Activated CD8-positive, alpha-beta T cell treated with anti-CD3 and anti-CD28 coated beads, Interleukin-2, amount 10 ng/mL, durations not matched to agents 7 days and 5 days (primary cell): ENCODE data around the gene LTBR. TPM values are rescaled to one million over a fixed set of nuclear protein-coding genes. Genes with fewer than 3 reads are reported as not detected.
A peak's percentile ranks its signal among the peaks of the same experiment; 100 is the strongest.
"Not testable (repeated sequence)": the region's sequence is repeated elsewhere in the genome, so short reads cannot be mapped to it uniquely, and the experiment has no call there.

ENCODE experiments used
- ATAC-seq: fragments of 150-1000 bp; cut with Tn5 transposase; one replicate; pipeline ENCODE4 v1.10.0; 2021; ENCODE audit warnings: moderate library complexity
- CTCF ChIA-PET: fragments of 350-600 bp; sonication (Branson Sonifier 250); formaldehyde crosslinking; loops from one replicate; lab custom pipeline; 2021; ENCODE audit warnings: antibody characterized with exemption; lab: Charles Lee
- POLR2A ChIA-PET: fragments of 350-600 bp; sonication (Branson Sonifier 250); formaldehyde crosslinking; loops from one replicate; lab custom pipeline; 2021; ENCODE audit warnings: antibody characterized with exemption; lab: Charles Lee
- DNase-seq: peaks from one replicate; pipeline ENCODE4 v3.0.0-alpha.2; 2020
- H3K27ac Mint-ChIP-seq: one replicate; pipeline ENCODE4 v1.8.0; 2021; ENCODE audit warnings: mild to moderate bottlenecking, mixed read lengths
- H3K27me3 Mint-ChIP-seq: one replicate; pipeline ENCODE4 v1.8.0; 2021; ENCODE audit warnings: low read depth, mixed read lengths
- H3K36me3 Mint-ChIP-seq: one replicate; pipeline ENCODE4 v1.8.0; 2021; ENCODE audit warnings: low read depth, mixed read lengths
- H3K4me1 Mint-ChIP-seq: one replicate; pipeline ENCODE4 v1.8.0; 2021; ENCODE audit warnings: low read depth, mixed read lengths
- H3K4me3 Mint-ChIP-seq: one replicate; pipeline ENCODE4 v1.8.0; 2021; ENCODE audit warnings: mild to moderate bottlenecking, mixed read lengths
- H3K9me3 Mint-ChIP-seq: one replicate; pipeline ENCODE4 v1.8.0; 2022; ENCODE audit warnings: mixed read lengths; ENCODE audit not compliant: insufficient read depth
- total RNA-seq, 2 experiments: library from RNA; stranded (reverse); gene quantifications; one replicate each; pipeline ENCODE4 v1.2.3, GENCODE V29; 2021

The LTBR gene
- total RNA-seq, result under 1 TPM in 1 of 2 experiments, not detected in 1; 0.34 TPM

- no peaks in the 10 kb centered on the region for H3K9me3 Mint-ChIP-seq
- H3K36me3 Mint-ChIP-seq, result no peaks in the 10 kb centered on the region
- H3K27me3 Mint-ChIP-seq, result peaks cover 35% of the 10 kb centered on the region
- DNase-seq (no peak), ATAC-seq (peak; percentile 48)
- no peak within 1 kb of the TSS for H3K4me3 Mint-ChIP-seq
- ChIA-PET POLR2A (no interaction called here), CTCF (interaction anchor here (1.6 kb wide), 1 partner anchor 16 kb away, joined by 5 read pairs; no protein-coding TSS in a partner anchor)
- no peaks in the 10 kb centered on the region for H3K4me1 Mint-ChIP-seq
- no peak within 1 kb of the TSS for H3K27ac Mint-ChIP-seq
These were observed at the start of gene LTBR for GRCh38 chr12:6383572-6384498. TSS of gene LTBR (plus strand) at chr12:6384162. CDS start at chr12:6384359, 197 bp downstream.

GRCh38 chr12:6334359-6334758 lies 49.6 kb upstream of the LTBR start:
- no peak for DNase-seq
- no peak for ATAC-seq
- Mint-ChIP-seq H3K4me3 (peak overlapping the region; percentile 68), H3K36me3 (peaks cover 54% of the 10 kb centered on the region), H3K27me3 (no peaks in the 10 kb centered on the region), H3K27ac (peak overlapping the region; percentile 91), H3K9me3 (no peaks in the 10 kb centered on the region), H3K4me1 (peaks cover 12% of the 10 kb centered on the region)
- ChIA-PET POLR2A (interaction anchor here (0.6 to 3.6 kb wide), 9 partner anchors 8 to 200 kb away, joined by 3 to 16 read pairs (median 5); partner anchors contain the start of genes GAPDH, MRPL51 and VAMP1), CTCF (interaction anchor here (0.9 to 10.0 kb wide), 19 partner anchors 12 to 346 kb away, joined by 3 to 176 read pairs (median 7); partner anchors contain the start of gene CD27)

GRCh38 chr12:6334940-6335450 lies 49.0 kb upstream of the LTBR start:
- Mint-ChIP-seq H3K4me3 (no peak overlapping the region), H3K27ac (no peak overlapping the region), H3K9me3 (no peaks in the 10 kb centered on the region), H3K36me3 (peaks cover 50% of the 10 kb centered on the region), H3K4me1 (peaks cover 12% of the 10 kb centered on the region), H3K27me3 (no peaks in the 10 kb centered on the region)
- CTCF ChIA-PET, result interaction anchor here (0.6 to 10.0 kb wide), 36 partner anchors 9 to 347 kb away, joined by 3 to 176 read pairs (median 6); partner anchors contain the start of genes CD27, TAPBPL and VAMP1
- no peak for DNase-seq
- ATAC-seq, result no peak
- POLR2A ChIA-PET, result interaction anchor here (0.6 to 3.6 kb wide), 18 partner anchors 9 to 773 kb away, joined by 3 to 16 read pairs (median 5); partner anchors contain the start of genes GAPDH, MRPL51, TAPBPL and VAMP1

- peaks cover 9% of the 10 kb centered on the region for H3K4me1 Mint-ChIP-seq
- DNase-seq, result peak; percentile 93
- no peak overlapping the region for H3K4me3 Mint-ChIP-seq
- peaks cover 44% of the 10 kb centered on the region for H3K36me3 Mint-ChIP-seq
- H3K9me3 Mint-ChIP-seq, result no peaks in the 10 kb centered on the region
- POLR2A ChIA-PET, result interaction anchor here (0.6 to 3.6 kb wide), 16 partner anchors 9 to 773 kb away, joined by 3 to 19 read pairs (median 5); partner anchors contain the start of genes MRPL51, TAPBPL and VAMP1
- no peaks in the 10 kb centered on the region for H3K27me3 Mint-ChIP-seq
- no peak overlapping the region for H3K27ac Mint-ChIP-seq
- CTCF ChIA-PET, result interaction anchor here (0.6 to 10.0 kb wide), 36 partner anchors 8 to 347 kb away, joined by 3 to 176 read pairs (median 6); partner anchors contain the start of genes CD27, TAPBPL and VAMP1
- peak; percentile 67 for ATAC-seq
These were observed 48.4 kb upstream of the LTBR start for GRCh38 chr12:6335451-6336078.

GRCh38 chr12:6336079-6336888 lies 47.7 kb upstream of the LTBR start:
- Mint-ChIP-seq H3K36me3 (peaks cover 41% of the 10 kb centered on the region), H3K27ac (no peak overlapping the region), H3K4me1 (peaks cover 3% of the 10 kb centered on the region), H3K27me3 (no peaks in the 10 kb centered on the region), H3K9me3 (no peaks in the 10 kb centered on the region), H3K4me3 (no peak overlapping the region)
- ChIA-PET POLR2A (interaction anchor here (0.9 to 3.6 kb wide), 12 partner anchors 9 to 134 kb away, joined by 4 to 19 read pairs (median 10); partner anchors contain the start of genes TAPBPL and VAMP1), CTCF (interaction anchor here (0.7 to 10.0 kb wide), 23 partner anchors 9 to 204 kb away, joined by 3 to 176 read pairs (median 9); partner anchors contain the start of genes CD27, GAPDH, TAPBPL and VAMP1)
- DNase-seq (peak; percentile 86), ATAC-seq (peak; percentile 57)

GRCh38 chr12:6336889-6337853 lies 46.8 kb upstream of the LTBR start:
- H3K4me3 Mint-ChIP-seq, result no peak overlapping the region
- DNase-seq (peak; percentile 87), ATAC-seq (peak; percentile 40)
- H3K27me3 Mint-ChIP-seq, result no peaks in the 10 kb centered on the region
- H3K9me3 Mint-ChIP-seq, result no peaks in the 10 kb centered on the region
- no peak overlapping the region for H3K27ac Mint-ChIP-seq
- ChIA-PET CTCF (interaction anchor here (0.7 to 10.0 kb wide), 16 partner anchors 9 to 201 kb away, joined by 3 to 176 read pairs (median 12); partner anchors contain the start of genes TAPBPL and VAMP1), POLR2A (interaction anchor here (0.9 to 3.6 kb wide), 9 partner anchors 8 to 133 kb away, joined by 4 to 19 read pairs (median 10); partner anchors contain the start of genes TAPBPL and VAMP1)
- H3K4me1 Mint-ChIP-seq, result peaks cover 5% of the 10 kb centered on the region
- H3K36me3 Mint-ChIP-seq, result peaks cover 38% of the 10 kb centered on the region

- ChIA-PET CTCF (interaction anchor here (1.6 to 10.0 kb wide), 8 partner anchors 11 to 127 kb away, joined by 6 to 176 read pairs (median 32); no protein-coding TSS in a partner anchor), POLR2A (interaction anchor here (3.2 kb wide), 1 partner anchor 124 kb away, joined by 19 read pairs; no protein-coding TSS in a partner anchor)
- peaks cover 30% of the 10 kb centered on the region for H3K36me3 Mint-ChIP-seq
- no peak overlapping the region for H3K27ac Mint-ChIP-seq
- peaks cover 13% of the 10 kb centered on the region for H3K4me1 Mint-ChIP-seq
- DNase-seq (peak; percentile 50), ATAC-seq (no peak)
- no peak overlapping the region for H3K4me3 Mint-ChIP-seq
- H3K9me3 Mint-ChIP-seq, result no peaks in the 10 kb centered on the region
- H3K27me3 Mint-ChIP-seq, result no peaks in the 10 kb centered on the region
These were observed 46.0 kb upstream of the LTBR start for GRCh38 chr12:6337958-6338433.

- Mint-ChIP-seq H3K4me1 (peaks cover 18% of the 10 kb centered on the region), H3K36me3 (peaks cover 24% of the 10 kb centered on the region)
- CTCF ChIA-PET, result interaction anchor here (1.2 to 10.0 kb wide), 10 partner anchors 11 to 200 kb away, joined by 4 to 176 read pairs (median 10); partner anchors contain the start of gene VAMP1
- POLR2A ChIA-PET, result interaction anchor here (0.9 to 3.2 kb wide), 3 partner anchors 28 to 132 kb away, joined by 3 to 19 read pairs (median 11); partner anchors contain the start of gene VAMP1
- H3K27ac Mint-ChIP-seq, DNase-seq, ATAC-seq, H3K9me3 Mint-ChIP-seq, H3K4me3 Mint-ChIP-seq, H3K27me3 Mint-ChIP-seq: not testable (repeated sequence)
These were observed 45.4 kb upstream of the LTBR start for GRCh38 chr12:6338536-6338935.

- H3K36me3 Mint-ChIP-seq, result peaks cover 20% of the 10 kb centered on the region
- no peak overlapping the region for H3K27ac Mint-ChIP-seq
- no peak overlapping the region for H3K4me3 Mint-ChIP-seq
- DNase-seq, result no peak
- peaks cover 21% of the 10 kb centered on the region for H3K4me1 Mint-ChIP-seq
- H3K9me3 Mint-ChIP-seq, result no peaks in the 10 kb centered on the region
- no peaks in the 10 kb centered on the region for H3K27me3 Mint-ChIP-seq
- ATAC-seq, result no peak
- ChIA-PET CTCF (interaction anchor here (1.2 to 10.0 kb wide), 10 partner anchors 11 to 199 kb away, joined by 4 to 176 read pairs (median 8); partner anchors contain the start of gene VAMP1), POLR2A (interaction anchor here (0.6 to 2.6 kb wide), 9 partner anchors 9 to 131 kb away, joined by 3 to 11 read pairs (median 4); partner anchors contain the start of genes TAPBPL and VAMP1)
These were observed 45.0 kb upstream of the LTBR start for GRCh38 chr12:6338955-6339354.
